Breast epithelium (tissue), 4 donors: ENCODE results near the gene GLB1L2. TPM values are rescaled to one million over a fixed set of nuclear protein-coding genes. Genes with fewer than 3 reads are reported as not detected.

ENCODE experiments used
- DNase-seq, 2 donors: peaks; one replicate each; pipeline ENCODE4 v3.0.0-alpha.2; 2019; ENCODE audit warnings: low spot score in 2 of 2
- H3K27ac ChIP-seq, 2 donors: fragments of 200-600 bp; sonication (generic) in 1 of 2; one replicate each; pipeline ENCODE4 v1.5.1; 2016 to 2019; ENCODE audit warnings: mild to moderate bottlenecking in 1 of 2
- H3K27me3 ChIP-seq, 2 donors: fragments of 200-600 bp; sonication (generic) in 1 of 2; one replicate each; pipeline versions ENCODE4 v1.5.1 to v1.6.0; 2017 to 2019; ENCODE audit warnings: control low read depth in 1 of 2, mild to moderate bottlenecking in 1 of 2
- H3K36me3 ChIP-seq: fragments of 200-600 bp; one replicate; pipeline ENCODE4 v1.5.1; 2019
- H3K4me1 ChIP-seq, 2 donors: fragments of 200-600 bp; sonication (generic); one replicate each; pipeline ENCODE4 v1.5.1; 2016 to 2019; ENCODE audit warnings: control low read depth in 1 of 2
- H3K4me3 ChIP-seq, 3 donors: fragments of 200-600 bp; sonication (generic); 1 replicate in 2 of 3; 2 replicates in 1 of 3; pipeline ENCODE4 v1.5.1; 2016 to 2019; ENCODE audit warnings: mild to moderate bottlenecking in 3 of 3, moderate library complexity in 2 of 3
- H3K9me3 ChIP-seq, 2 donors: fragments of 200-600 bp; sonication (generic) in 1 of 2; one replicate each; pipeline ENCODE4 v1.5.1; 2016 to 2019; ENCODE audit warnings: control low read depth in 1 of 2
- POLR2A ChIP-seq: fragments of 450-650 bp; IDR thresholded peaks from one replicate; pipeline ENCODE4 v1.6.1; 2016; ENCODE audit warnings: antibody characterized with exemption, mild to moderate bottlenecking, moderate library complexity
- POLR2AphosphoS5 ChIP-seq, 3 donors: sonication (generic); formaldehyde crosslinking; IDR thresholded peaks; one replicate each; pipeline ENCODE4 v1.6.1; 2017; ENCODE audit warnings: antibody characterized with exemption in 3 of 3
- intact Hi-C: fragments of 100-400 bp; cut with DNase I; formaldehyde crosslinking; loops from one replicate; pipeline ENCODE4 v1.15.1; 2023; ENCODE audit warnings: low total_unique reads
- total RNA-seq, 3 donors: library from RNA; depleted of rRNA; stranded (reverse); fragments of >200 nt; gene quantifications; one replicate each; pipeline ENCODE4 v1.1.0, GENCODE V29; 2016
- TF ChIP-seq, protein P1 (sequence below), 3 donors: fragments of 450-650 bp; IDR thresholded peaks; one replicate each; pipeline ENCODE4 v1.5.1; 2016 to 2017; ENCODE audit warnings: antibody characterized with exemption in 3 of 3, mild to moderate bottlenecking in 3 of 3, moderate library complexity in 3 of 3

Gene GLB1L2
- total RNA-seq, 3 donors from 2014 or later: 3.4 to 11.5 (median 6.6) TPM

DNA sequence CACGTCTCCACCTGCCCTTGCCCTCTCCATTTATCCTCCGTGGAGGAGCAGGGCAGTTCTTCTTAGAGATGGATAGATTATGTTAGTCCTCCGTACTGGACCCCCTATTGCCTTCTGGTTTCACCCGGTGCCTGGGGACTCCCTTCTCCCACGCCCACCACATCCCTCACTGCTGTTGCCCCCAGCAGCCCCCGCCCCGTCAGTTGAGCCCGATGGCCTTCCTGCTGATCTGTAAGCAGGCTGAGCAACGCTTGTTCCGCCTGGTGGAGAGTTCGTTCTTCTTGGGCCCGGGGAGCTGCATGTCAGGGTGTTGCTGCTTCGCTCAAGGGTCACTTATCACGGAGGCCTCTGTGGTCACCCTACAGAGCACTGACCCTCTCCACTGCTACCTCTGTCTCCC, 46.1 kb downstream of the GLB1L2 start:
- TF ChIP-seq, protein P1, sequence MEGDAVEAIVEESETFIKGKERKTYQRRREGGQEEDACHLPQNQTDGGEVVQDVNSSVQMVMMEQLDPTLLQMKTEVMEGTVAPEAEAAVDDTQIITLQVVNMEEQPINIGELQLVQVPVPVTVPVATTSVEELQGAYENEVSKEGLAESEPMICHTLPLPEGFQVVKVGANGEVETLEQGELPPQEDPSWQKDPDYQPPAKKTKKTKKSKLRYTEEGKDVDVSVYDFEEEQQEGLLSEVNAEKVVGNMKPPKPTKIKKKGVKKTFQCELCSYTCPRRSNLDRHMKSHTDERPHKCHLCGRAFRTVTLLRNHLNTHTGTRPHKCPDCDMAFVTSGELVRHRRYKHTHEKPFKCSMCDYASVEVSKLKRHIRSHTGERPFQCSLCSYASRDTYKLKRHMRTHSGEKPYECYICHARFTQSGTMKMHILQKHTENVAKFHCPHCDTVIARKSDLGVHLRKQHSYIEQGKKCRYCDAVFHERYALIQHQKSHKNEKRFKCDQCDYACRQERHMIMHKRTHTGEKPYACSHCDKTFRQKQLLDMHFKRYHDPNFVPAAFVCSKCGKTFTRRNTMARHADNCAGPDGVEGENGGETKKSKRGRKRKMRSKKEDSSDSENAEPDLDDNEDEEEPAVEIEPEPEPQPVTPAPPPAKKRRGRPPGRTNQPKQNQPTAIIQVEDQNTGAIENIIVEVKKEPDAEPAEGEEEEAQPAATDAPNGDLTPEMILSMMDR (IDR thresholded peaks at IDR 0.05): no peak
- TF ChIP-seq POLR2AphosphoS5 (IDR thresholded peaks at IDR 0.05) (no peak), POLR2A (no peak)
- DNase-seq: no peak
- intact Hi-C loops: no loop called here
- H3K27ac ChIP-seq: no peak overlapping the region
- H3K27me3 ChIP-seq: no peaks in the 10 kb centered on the region
- no peak overlapping the region for H3K4me3 ChIP-seq
- no peaks in the 10 kb centered on the region for H3K36me3 ChIP-seq
- no peaks in the 10 kb centered on the region for H3K9me3 ChIP-seq
- no peaks in the 10 kb centered on the region for H3K4me1 ChIP-seq

DNA sequence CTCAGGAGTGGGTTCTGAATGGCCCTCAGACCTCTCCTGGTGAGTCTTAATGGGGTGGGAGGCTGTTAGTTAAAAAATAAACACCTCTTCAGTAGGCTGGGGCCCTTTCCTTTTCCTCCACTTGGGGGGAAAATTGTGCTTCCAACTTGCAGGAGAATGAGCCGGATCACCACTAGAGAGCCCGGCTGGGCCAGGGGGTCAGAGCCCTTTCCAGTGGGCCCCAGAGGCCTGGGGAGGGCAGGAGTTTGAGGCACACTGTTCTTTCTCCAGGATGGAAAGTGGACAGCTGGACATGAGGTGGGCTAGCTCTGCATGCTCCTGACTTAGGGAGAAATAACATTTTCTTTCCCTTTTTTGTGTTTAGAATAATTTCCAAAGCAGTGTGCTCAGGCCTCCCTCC, 47.5 kb downstream of the GLB1L2 start:
- intact Hi-C loops: no loop called here
- no peaks in the 10 kb centered on the region for H3K36me3 ChIP-seq
- no peaks in the 10 kb centered on the region for H3K4me1 ChIP-seq
- no peak for DNase-seq
- TF ChIP-seq, protein P1 (IDR thresholded peaks at IDR 0.05): no peak
- TF ChIP-seq POLR2AphosphoS5 (IDR thresholded peaks at IDR 0.05) (no peak), POLR2A (no peak)
- H3K9me3 ChIP-seq: no peaks in the 10 kb centered on the region
- H3K27me3 ChIP-seq: no peaks in the 10 kb centered on the region
- no peak overlapping the region for H3K27ac ChIP-seq
- H3K4me3 ChIP-seq: no peak overlapping the region

DNA sequence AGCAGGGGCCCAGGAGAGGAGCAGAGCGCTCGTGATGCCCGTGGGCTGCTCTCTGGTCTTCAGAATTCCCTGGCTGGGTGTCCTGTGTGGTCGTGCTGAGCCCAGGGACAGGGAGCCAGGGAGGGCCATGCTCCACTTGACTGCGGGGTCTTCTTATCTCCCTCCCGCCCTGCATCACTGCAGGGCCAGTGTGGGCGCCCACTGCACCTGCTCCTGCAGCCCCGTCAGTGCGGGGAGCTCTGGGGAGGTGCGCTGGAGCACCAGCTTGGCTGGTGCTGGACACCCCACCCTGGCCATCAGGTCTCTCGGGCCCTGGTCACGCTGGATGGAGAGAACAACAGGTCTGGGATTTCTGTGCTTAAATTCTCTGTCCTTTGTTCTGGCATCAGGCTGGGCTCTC, 48.4 kb downstream of the GLB1L2 start:
- intact Hi-C loops: no loop called here
- DNase-seq: no peak
- Histone ChIP-seq H3K27me3 (no peaks in the 10 kb centered on the region), H3K27ac (no peak overlapping the region), H3K4me3 (no peak overlapping the region), H3K9me3 (no peaks in the 10 kb centered on the region), H3K4me1 (no peaks in the 10 kb centered on the region), H3K36me3 (no peaks in the 10 kb centered on the region)
- TF ChIP-seq POLR2A (no peak), POLR2AphosphoS5 (IDR thresholded peaks at IDR 0.05) (no peak)
- TF ChIP-seq, protein P1 (IDR thresholded peaks at IDR 0.05): no peak

DNA sequence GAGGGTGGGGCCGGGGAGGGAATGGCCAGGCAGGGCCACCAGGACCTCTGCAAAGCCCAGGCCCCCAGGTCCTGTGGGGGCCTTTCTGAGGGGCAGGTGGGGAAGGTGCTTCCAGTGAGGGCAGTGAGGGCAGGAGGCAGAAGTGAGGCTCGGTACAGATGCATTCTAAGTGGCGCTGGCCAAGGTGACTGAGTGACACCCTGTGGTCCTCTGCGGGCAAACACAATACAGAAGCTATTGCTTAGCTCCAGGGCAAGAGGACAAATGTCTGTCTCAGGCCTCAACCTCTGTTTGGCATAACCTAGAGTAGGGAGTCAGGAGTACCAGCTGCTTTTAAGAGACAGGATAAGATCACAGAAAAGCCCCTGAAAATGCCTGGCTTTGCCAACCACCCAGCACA, 49.0 kb downstream of the GLB1L2 start:
- Histone ChIP-seq H3K9me3 (no peaks in the 10 kb centered on the region), H3K4me1 (no peaks in the 10 kb centered on the region), H3K27me3 (no peaks in the 10 kb centered on the region), H3K27ac (no peak overlapping the region), H3K36me3 (no peaks in the 10 kb centered on the region), H3K4me3 (no peak overlapping the region)
- TF ChIP-seq, protein P1 (IDR thresholded peaks at IDR 0.05): no peak
- DNase-seq: no peak
- intact Hi-C loops: no loop called here

DNA sequence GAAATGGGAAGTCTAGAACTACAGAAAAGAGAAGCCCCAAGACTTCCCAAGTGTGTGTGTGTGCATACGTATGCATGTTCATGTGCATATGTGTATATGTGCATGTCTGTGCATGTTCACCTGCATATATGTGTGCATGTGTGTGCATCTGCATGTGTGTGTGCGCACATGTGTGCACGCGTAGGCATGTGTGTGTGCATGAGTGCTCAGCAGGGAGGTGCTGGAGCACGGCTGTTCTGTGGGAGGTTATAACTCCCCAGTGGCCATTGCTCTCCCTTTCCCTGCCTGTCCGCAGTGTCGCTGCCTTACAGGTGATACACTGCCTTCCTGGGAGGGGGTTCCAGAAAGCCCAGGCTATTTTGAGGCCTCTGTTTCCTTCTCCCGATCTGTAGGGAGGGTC, 50.5 kb downstream of the GLB1L2 start:
- H3K9me3 ChIP-seq: no peaks in the 10 kb centered on the region
- no peak overlapping the region for H3K4me3 ChIP-seq
- DNase-seq: no peak
- H3K27me3 ChIP-seq: no peaks in the 10 kb centered on the region
- intact Hi-C loops: no loop called here
- H3K36me3 ChIP-seq: no peaks in the 10 kb centered on the region
- H3K4me1 ChIP-seq: no peaks in the 10 kb centered on the region
- no peak overlapping the region for H3K27ac ChIP-seq
- no peak for TF ChIP-seq POLR2AphosphoS5 (IDR thresholded peaks at IDR 0.05)
- no peak for TF ChIP-seq POLR2A
- TF ChIP-seq, protein P1 (IDR thresholded peaks at IDR 0.05): no peak
